Fibroblast of pulmonary artery (primary cell): ENCODE results near the gene VWF.

Experiments
- DNase-seq: peaks from one replicate; pipeline ENCODE4 v3.0.0-alpha.2; 2010; ENCODE audit warnings: low read depth
- H3K4me3 ChIP-seq: replicated peaks from 2 replicates; pipeline ENCODE4 v1.5.1; 2011; ENCODE audit warnings: low read depth, mild to moderate bottlenecking, control low read depth, low read length, moderate library complexity
- TF ChIP-seq, protein P1 (sequence below): IDR thresholded peaks from 2 replicates; pipeline ENCODE4 v1.5.1; 2011; ENCODE audit warnings: mild to moderate bottlenecking, control low read depth, low read length, inconsistent platforms; ENCODE audit errors: missing control alignments

The VWF gene

DNA sequence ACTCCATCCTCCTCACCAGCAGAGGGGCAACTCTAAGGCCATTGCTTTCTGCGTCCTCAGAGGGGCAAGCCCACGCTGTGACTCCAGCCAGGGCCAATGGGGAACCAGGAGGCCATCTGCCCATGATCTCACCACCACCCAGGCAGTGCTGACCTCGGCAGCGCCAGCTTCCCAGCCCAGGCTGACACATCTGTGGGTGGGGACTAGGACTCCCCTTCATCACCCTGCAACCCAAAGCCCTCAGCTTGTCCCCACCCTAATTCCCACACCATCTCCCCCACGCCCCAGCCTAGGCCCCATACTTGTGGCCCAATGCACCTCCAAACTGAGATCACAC lies 58.6 kb downstream of the VWF start:
- TF ChIP-seq, protein P1, sequence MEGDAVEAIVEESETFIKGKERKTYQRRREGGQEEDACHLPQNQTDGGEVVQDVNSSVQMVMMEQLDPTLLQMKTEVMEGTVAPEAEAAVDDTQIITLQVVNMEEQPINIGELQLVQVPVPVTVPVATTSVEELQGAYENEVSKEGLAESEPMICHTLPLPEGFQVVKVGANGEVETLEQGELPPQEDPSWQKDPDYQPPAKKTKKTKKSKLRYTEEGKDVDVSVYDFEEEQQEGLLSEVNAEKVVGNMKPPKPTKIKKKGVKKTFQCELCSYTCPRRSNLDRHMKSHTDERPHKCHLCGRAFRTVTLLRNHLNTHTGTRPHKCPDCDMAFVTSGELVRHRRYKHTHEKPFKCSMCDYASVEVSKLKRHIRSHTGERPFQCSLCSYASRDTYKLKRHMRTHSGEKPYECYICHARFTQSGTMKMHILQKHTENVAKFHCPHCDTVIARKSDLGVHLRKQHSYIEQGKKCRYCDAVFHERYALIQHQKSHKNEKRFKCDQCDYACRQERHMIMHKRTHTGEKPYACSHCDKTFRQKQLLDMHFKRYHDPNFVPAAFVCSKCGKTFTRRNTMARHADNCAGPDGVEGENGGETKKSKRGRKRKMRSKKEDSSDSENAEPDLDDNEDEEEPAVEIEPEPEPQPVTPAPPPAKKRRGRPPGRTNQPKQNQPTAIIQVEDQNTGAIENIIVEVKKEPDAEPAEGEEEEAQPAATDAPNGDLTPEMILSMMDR = no peak
- DNase-seq = no peak

DNA sequence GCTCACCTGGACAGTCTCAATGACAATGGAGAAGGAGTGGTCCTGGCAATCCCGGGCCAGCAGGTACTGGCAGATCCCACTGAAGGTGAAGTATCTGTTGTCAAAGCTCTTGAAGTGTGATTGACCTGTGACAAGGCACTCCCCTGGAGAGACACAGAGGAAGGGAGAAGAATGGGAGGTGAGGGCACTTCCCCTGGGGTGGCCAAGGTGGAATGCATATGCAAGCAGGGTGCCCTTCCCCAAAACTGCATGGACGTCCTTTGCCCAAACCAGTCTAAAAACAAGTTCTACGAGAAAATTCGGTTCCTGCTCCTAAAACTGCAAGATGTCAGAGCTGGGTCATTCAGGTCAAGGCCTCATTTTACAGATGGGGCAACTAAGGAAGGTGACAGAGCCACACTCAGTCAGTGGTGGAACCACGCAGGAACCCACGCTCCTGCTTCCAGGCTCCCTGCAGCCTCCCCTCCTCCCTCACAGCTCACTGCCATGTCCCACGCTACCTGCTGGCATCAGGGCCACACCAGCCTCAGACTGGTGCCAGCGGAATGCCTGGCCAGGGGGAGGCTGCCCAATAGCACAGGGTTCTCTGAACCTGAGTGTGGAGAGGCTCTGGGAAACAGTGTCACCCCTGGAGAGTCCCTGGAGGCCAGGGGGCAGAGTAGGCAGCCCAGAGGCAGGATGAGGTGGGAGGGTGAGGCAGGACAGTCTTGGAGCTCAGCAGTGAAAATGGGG lies 59.2 kb downstream of the VWF start:
- H3K4me3 ChIP-seq = no peak overlapping the region
- no peak for DNase-seq
- TF ChIP-seq, protein P1 = no peak

More for the DNA sequence above, 58.6 kb downstream of the VWF start:
- no peak overlapping the region for H3K4me3 ChIP-seq

DNA sequence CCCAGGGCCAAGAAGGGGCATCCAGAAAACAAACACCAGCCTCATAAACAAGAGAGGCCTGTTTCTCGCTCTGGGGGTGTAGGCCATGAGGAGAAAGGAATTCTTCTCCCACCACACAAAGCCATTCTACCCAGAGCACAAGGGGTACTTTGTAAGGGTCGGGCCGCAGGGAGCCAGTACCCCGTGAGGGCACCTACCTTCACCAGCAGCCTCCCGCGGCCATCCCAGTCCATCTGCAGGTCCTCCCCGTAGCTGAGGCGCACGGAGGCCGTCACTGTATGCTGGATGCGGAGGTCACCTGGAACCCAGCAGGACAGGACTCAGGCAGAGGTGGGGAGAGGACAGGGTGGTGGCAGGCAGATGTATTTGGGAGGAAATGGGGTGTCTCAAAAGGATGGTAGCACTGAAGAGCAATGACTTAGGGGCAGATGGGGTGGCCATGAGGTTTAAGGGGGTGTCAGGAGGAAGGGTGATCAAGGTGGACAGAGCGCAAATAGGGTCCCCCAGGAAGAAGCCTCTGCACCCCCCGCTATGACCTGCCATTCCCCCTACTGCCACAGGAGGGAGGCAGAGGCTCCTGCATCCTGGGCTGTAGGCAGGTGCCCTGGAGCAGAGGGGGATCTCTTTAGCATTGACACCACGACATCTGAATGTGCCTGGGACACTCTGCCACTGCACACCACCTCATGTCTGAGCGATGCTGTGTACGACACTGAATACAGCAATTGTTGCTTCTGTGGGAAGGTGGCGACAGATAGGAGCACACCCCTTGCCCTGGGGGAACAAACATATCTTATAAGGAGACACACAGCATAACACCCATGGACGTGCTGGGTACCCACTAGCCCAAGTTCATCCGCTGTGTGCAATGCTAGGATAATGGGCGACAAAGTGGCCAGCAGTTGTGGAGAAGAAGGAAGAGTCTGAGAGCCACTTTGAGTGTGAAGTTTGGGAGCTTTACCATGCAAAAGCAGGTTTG lies 61.4 kb downstream of the VWF start:
- H3K4me3 ChIP-seq = no peak overlapping the region
- peak; percentile 66 for DNase-seq
- TF ChIP-seq, protein P1 = peak; percentile 100

DNA sequence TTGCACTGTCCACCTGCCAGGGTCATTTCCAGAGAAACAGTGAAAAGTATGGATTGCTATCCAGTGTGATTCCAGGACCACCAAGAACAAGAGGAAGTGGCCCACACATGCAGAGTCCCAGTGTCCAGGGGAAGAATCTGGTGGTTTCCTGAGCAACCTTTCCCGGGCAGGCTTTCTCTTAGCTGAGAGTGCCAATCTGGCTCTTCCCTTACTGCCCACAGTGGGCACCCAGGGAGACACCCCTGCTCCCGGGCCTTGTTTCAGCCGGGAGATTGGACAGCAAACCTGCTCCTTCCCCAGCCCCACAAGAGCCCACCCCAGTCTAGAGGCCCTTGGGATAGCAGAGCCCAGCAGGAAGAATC lies 62.1 kb downstream of the VWF start:
- TF ChIP-seq, protein P1 = no peak
- DNase-seq = no peak
- H3K4me3 ChIP-seq = no peak overlapping the region

DNA sequence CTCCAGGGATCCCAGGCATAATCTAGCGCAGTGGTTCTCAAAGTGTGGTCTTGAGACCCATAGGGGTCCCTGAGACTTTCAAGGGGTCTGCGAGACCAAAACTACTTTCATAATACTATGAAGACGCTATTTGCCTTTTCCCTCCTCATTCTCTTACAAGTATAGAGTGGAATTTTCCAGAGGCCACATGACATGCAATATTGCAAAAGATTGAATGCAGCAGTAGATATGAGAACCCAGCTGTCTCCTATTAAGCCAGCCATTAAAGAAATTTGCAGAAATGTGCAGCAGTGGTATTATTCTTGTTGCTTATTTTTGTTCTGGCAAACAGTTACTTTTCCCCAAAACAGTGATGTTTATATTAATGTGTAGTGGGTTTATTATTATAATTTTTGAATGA lies 62.8 kb downstream of the VWF start:
- TF ChIP-seq, protein P1 = no peak
- DNase-seq = peak; percentile 67
- H3K4me3 ChIP-seq = no peak overlapping the region

DNA sequence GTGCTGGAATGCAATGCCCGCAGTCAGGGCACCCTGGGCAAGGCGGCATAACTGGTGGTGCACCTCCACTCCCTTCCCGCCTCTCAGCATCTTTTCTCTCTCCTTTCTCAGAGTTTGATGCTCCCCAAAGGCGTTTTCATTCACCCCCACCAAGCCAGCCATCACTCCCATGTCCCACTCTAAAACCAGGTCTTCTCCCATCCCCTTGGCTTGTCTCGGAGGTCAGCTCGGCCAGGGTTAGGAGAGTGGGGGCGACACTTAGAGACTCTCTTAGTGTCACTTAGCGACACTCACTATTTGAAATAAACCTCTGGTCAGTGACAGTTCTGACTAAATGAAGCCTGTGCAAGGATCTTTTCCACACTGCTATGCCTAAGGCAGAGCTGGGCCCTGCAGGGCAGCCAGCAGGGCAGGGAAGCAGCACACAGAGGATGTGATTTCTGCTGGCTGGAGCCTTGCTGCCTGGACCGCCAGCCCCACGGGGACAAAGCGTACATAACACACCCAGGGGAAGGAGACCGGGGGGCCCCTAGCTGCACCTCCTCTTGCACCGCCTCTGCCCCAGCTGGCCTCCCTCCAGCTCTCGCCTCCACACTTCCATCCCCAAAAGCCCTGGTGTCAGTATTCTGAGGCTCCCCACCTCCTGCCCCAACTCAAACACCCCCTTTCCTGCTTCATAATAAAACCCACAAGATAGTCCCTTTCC lies 64.5 kb downstream of the VWF start:
- TF ChIP-seq, protein P1 = no peak
- no peak for DNase-seq
- H3K4me3 ChIP-seq = no peak overlapping the region
